Keratinocyte (primary cell): ENCODE results near the gene WDR27.

Source experiments
- CTCF ChIP-seq, 3 experiments: IDR thresholded peaks in 1 of 3; conservative IDR thresholded peaks in 1 of 3; optimal IDR thresholded peaks in 1 of 3; 2 replicates in 2 of 3; 3 replicates in 1 of 3; pipeline versions ENCODE3 to v1.5.1; 2011; ENCODE audit warnings: low read length in 3 of 3, mild to moderate bottlenecking in 3 of 3, moderate library complexity in 2 of 3, control low read depth in 1 of 3, inconsistent platforms in 1 of 3; ENCODE audit not compliant: insufficient read depth in 2 of 3; ENCODE audit errors: extremely low read depth in 1 of 3
- EZH2 ChIP-seq: IDR thresholded peaks from one replicate; pipeline ENCODE4 v1.6.1; 2012; ENCODE audit warnings: inconsistent platforms, mild to moderate bottlenecking, low read length, moderate library complexity

GRCh38 chr6:169619650-169620049 lies 82.2 kb downstream of the WDR27 start:
- TF ChIP-seq CTCF (optimal IDR thresholded peaks at IDR 0.05 in 1 of 3, IDR thresholded peaks at IDR 0.05 in 1 of 3, conservative IDR thresholded peaks at IDR 0.05 in 1 of 3; ENCODE audit: extremely low read depth in 1 of 3, insufficient read depth in 2 of 3, low read length in 3 of 3): no peak
- TF ChIP-seq EZH2: no peak
